Measurements from ENCODE around the gene DUSP22. TPM values are rescaled to one million over a fixed set of nuclear protein-coding genes. Genes with fewer than 3 reads are reported as not detected.

The DUSP22 gene
- total RNA-seq, 1 experiment from 2014 or later: 19.2 TPM

GRCh38 chr6:332671-333070 is 40.4 kb downstream of the DUSP22 start (continued):
- TF ChIP-seq CTCF (IDR thresholded peaks at IDR 0.05 in 2 of 3, conservative IDR thresholded peaks at IDR 0.05 in 1 of 3; ENCODE audit: borderline replicate concordance in 1 of 3, insufficient read depth in 1 of 3, low read depth in 2 of 3, low read length in 2 of 3) (no peak), POLR2AphosphoS5 (IDR thresholded peaks at IDR 0.05; ENCODE audit: low read depth, low read length) (no peak)

GRCh38 chr6:333379-334002 is 41.2 kb downstream of the DUSP22 start:
- Histone ChIP-seq H3K27me3 (ENCODE audit: insufficient read depth, low read length) (no peaks in the 10 kb centered on the region), H3K4me2 (ENCODE audit: low read length) (no peak overlapping the region), H3K4me3 (replicated peaks in 1 of 2; ENCODE audit: low read depth in 1 of 2, low read length in 2 of 2) (no peak overlapping the region), H3K27ac (ENCODE audit: low read depth, low read length) (no peak overlapping the region), H3K9ac (ENCODE audit: low read length) (no peak overlapping the region), H3K9me3 (ENCODE audit: control insufficient read depth in 1 of 2, insufficient read depth in 1 of 2, low read depth in 1 of 2, low read length in 2 of 2) (no peaks in the 10 kb centered on the region; a peak in 1 of 4 replicates), H2AFZ (ENCODE audit: low read depth, low read length, poor library complexity, severe bottlenecking) (no peak overlapping the region), H3K79me2 (ENCODE audit: insufficient read depth, low read length) (no peaks in the 10 kb centered on the region), H4K20me1 (ENCODE audit: insufficient read depth) (no peaks in the 10 kb centered on the region), H3K9me2 (ENCODE audit: insufficient read depth) (no peaks in the 10 kb centered on the region), H3K4me1 (ENCODE audit: control insufficient read depth in 1 of 2, insufficient read depth in 2 of 2, low read length in 2 of 2) (no peaks in the 10 kb centered on the region), H3K36me3 (ENCODE audit: control insufficient read depth in 1 of 2, insufficient read depth in 2 of 2, low read length in 2 of 2) (no peaks in the 10 kb centered on the region)
- DNase-seq (ENCODE audit: low read depth, low spot score) (no peak), ATAC-seq (no peak)
- TF ChIP-seq POLR2AphosphoS5 (IDR thresholded peaks at IDR 0.05; ENCODE audit: low read depth, low read length): no peak
- no peak for TF ChIP-seq RAD21 (IDR thresholded peaks at IDR 0.05; ENCODE audit: low read depth)
- no peak for TF ChIP-seq SRF (IDR thresholded peaks at IDR 0.05; ENCODE audit: low read depth)
- no peak for TF ChIP-seq ZNF274 (IDR thresholded peaks at IDR 0.05; ENCODE audit: low read depth, low read length)
- TF ChIP-seq MAX (IDR thresholded peaks at IDR 0.05): no peak
- TF ChIP-seq SP1 (IDR thresholded peaks at IDR 0.05; ENCODE audit: low read depth): no peak
- TF ChIP-seq TCF7L2 (IDR thresholded peaks at IDR 0.05; ENCODE audit: borderline replicate concordance, extremely low read depth, insufficient read depth, insufficient read length): no peak
- TF ChIP-seq CEBPB (IDR thresholded peaks at IDR 0.05; ENCODE audit: low read depth): no peak
- no peak for TF ChIP-seq JUND (IDR thresholded peaks at IDR 0.05)
- TF ChIP-seq YY1 (IDR thresholded peaks at IDR 0.05; ENCODE audit: extremely low read depth, insufficient replicate concordance, low read depth, low read length): no peak
- no peak for TF ChIP-seq EZH2 (IDR thresholded peaks at IDR 0.05)
- no peak for TF ChIP-seq POLR2A (IDR thresholded peaks at IDR 0.05; ENCODE audit: borderline replicate concordance, extremely low read depth, insufficient read depth, insufficient read length)
- TF ChIP-seq ATF3 (IDR thresholded peaks at IDR 0.05): no peak
- TF ChIP-seq SIN3A (IDR thresholded peaks at IDR 0.05; ENCODE audit: low read depth): no peak
- no peak for TF ChIP-seq CTCF (IDR thresholded peaks at IDR 0.05 in 2 of 3, conservative IDR thresholded peaks at IDR 0.05 in 1 of 3; ENCODE audit: borderline replicate concordance in 1 of 3, insufficient read depth in 1 of 3, low read depth in 2 of 3, low read length in 2 of 3)
- TF ChIP-seq ZBTB33 (IDR thresholded peaks at IDR 0.05; ENCODE audit: extremely low read depth, insufficient replicate concordance, low read length): no peak
- no peak for TF ChIP-seq ZFX (IDR thresholded peaks at IDR 0.05)
- no peak for TF ChIP-seq EZH2phosphoT487 (IDR thresholded peaks at IDR 0.05; ENCODE audit: borderline replicate concordance)
- TF ChIP-seq CBX3 (IDR thresholded peaks at IDR 0.05; ENCODE audit: low read depth): no peak
- TF ChIP-seq FOSL1 (IDR thresholded peaks at IDR 0.05; ENCODE audit: low read depth): no peak
- CTCF ChIA-PET: no interaction called here
- intact Hi-C loops (cut with micrococcal nuclease): no loop called here
- RAD21 ChIA-PET (ENCODE audit: low non-redundant PET in 1 of 2, low total read pairs in 2 of 2, uncharacterized antibody in 2 of 2, unreplicated experiment in 2 of 2): no interaction called here
- no TSS peak for BruUV-seq (replicated peaks)
- POLR2A ChIA-PET: no interaction called here
